CD14-positive monocyte (primary cell): Measurements from ENCODE around the gene CCR6. TPM values are rescaled to one million over a fixed set of nuclear protein-coding genes. Genes with fewer than 3 reads are reported as not detected.

Source experiments
- DNase-seq, 3 donors: peaks; one replicate each; pipeline ENCODE4 v3.0.0-alpha.2; 2011 to 2022
- H2AFZ ChIP-seq: 2 replicates; pipeline ENCODE4 v1.6.0; 2012; ENCODE audit warnings: mild to moderate bottlenecking, low read depth, low read length, inconsistent platforms; ENCODE audit not compliant: insufficient read depth, poor library complexity, severe bottlenecking
- H3K27ac ChIP-seq, 2 donors: 1 replicate in 1 of 2; 2 replicates in 1 of 2; pipeline ENCODE4 v1.5.1; 2012 to 2013; ENCODE audit warnings: low read length in 2 of 2, control low read depth in 1 of 2, inconsistent platforms in 1 of 2, low read depth in 1 of 2, mild to moderate bottlenecking in 1 of 2
- H3K27me3 ChIP-seq, 2 donors: one replicate each; pipeline versions ENCODE4 v1.6.0 to v1.6.1; 2011 to 2013; ENCODE audit warnings: low read length in 2 of 2; ENCODE audit not compliant: control insufficient read depth in 2 of 2, insufficient read depth in 2 of 2
- H3K36me3 ChIP-seq, 2 donors: replicated peaks in 1 of 2; 1 replicate in 1 of 2; 2 replicates in 1 of 2; pipeline versions ENCODE4 v1.5.1 to v1.6.1; 2012 to 2013; ENCODE audit warnings: low read length in 2 of 2, control low read depth in 1 of 2, inconsistent platforms in 1 of 2, mild to moderate bottlenecking in 1 of 2; ENCODE audit not compliant: insufficient read depth in 2 of 2, control insufficient read depth in 1 of 2
- H3K4me1 ChIP-seq, 2 donors: 1 replicate in 1 of 2; 2 replicates in 1 of 2; pipeline versions ENCODE4 v1.5.1 to v1.6.1; 2012 to 2013; ENCODE audit warnings: low read length in 2 of 2, control low read depth in 1 of 2, inconsistent platforms in 1 of 2, mild to moderate bottlenecking in 1 of 2, moderate library complexity in 1 of 2; ENCODE audit not compliant: insufficient read depth in 2 of 2, control insufficient read depth in 1 of 2
- H3K4me2 ChIP-seq: replicated peaks from 2 replicates; pipeline ENCODE3; 2012; ENCODE audit warnings: low read length, moderate library complexity, mild to moderate bottlenecking; ENCODE audit not compliant: poor library complexity, severe bottlenecking; ENCODE audit errors: extremely low read depth
- H3K4me3 ChIP-seq, 3 experiments: fragments of 200-600 bp in 1 of 3; sonication (generic) in 1 of 3; replicated peaks in 1 of 3; 1 replicate in 2 of 3; 2 replicates in 1 of 3; pipeline ENCODE4 v1.5.1; 2011 to 2013; ENCODE audit warnings: low read length in 3 of 3, mild to moderate bottlenecking in 3 of 3, control low read depth in 2 of 3, low read depth in 2 of 3, inconsistent platforms in 1 of 3, moderate library complexity in 1 of 3
- H3K79me2 ChIP-seq: 2 replicates; pipeline ENCODE4 v1.6.0; 2012; ENCODE audit warnings: mild to moderate bottlenecking, control low read depth, inconsistent platforms, low read length, moderate library complexity; ENCODE audit not compliant: insufficient read depth
- H3K9ac ChIP-seq: 2 replicates; pipeline ENCODE4 v1.6.0; 2017; ENCODE audit warnings: low read length, mild to moderate bottlenecking; ENCODE audit not compliant: insufficient read depth, poor library complexity, severe bottlenecking
- H3K9me3 ChIP-seq, 2 donors: replicated peaks in 1 of 2; 1 replicate in 1 of 2; 2 replicates in 1 of 2; pipeline versions ENCODE4 v1.5.1 to v1.6.1; 2012 to 2013; ENCODE audit warnings: low read length in 2 of 2, control low read depth in 1 of 2; ENCODE audit not compliant: control insufficient read depth in 1 of 2, insufficient read depth in 1 of 2
- H4K20me1 ChIP-seq: 2 replicates; pipeline ENCODE4 v1.6.0; 2012; ENCODE audit warnings: mild to moderate bottlenecking, low read length, control low read depth, moderate library complexity; ENCODE audit not compliant: insufficient read depth
- H3K27ac Mint-ChIP-seq, 7 donors: one replicate each; pipeline ENCODE4 v1.8.0; 2020; ENCODE audit warnings: mild to moderate bottlenecking in 7 of 7, mixed read lengths in 7 of 7, moderate library complexity in 6 of 7, inconsistent platforms in 2 of 7
- H3K27me3 Mint-ChIP-seq, 3 donors: one replicate each; pipeline ENCODE4 v1.8.0; 2021 to 2022; ENCODE audit warnings: low read depth in 3 of 3, mild to moderate bottlenecking in 3 of 3, mixed read lengths in 3 of 3, moderate library complexity in 3 of 3, inconsistent platforms in 1 of 3
- H3K36me3 Mint-ChIP-seq, 2 donors: one replicate each; pipeline ENCODE4 v1.8.0; 2020; ENCODE audit warnings: mixed read lengths in 2 of 2, inconsistent platforms in 1 of 2, mild to moderate bottlenecking in 1 of 2
- H3K4me1 Mint-ChIP-seq: one replicate; pipeline ENCODE4 v1.8.0; 2020; ENCODE audit warnings: mild to moderate bottlenecking, mixed read lengths
- H3K4me3 Mint-ChIP-seq, 2 donors: one replicate each; pipeline ENCODE4 v1.8.0; 2020; ENCODE audit warnings: mild to moderate bottlenecking in 2 of 2, mixed read lengths in 2 of 2, moderate library complexity in 1 of 2
- H3K9me3 Mint-ChIP-seq, 7 donors: one replicate each; pipeline ENCODE4 v1.8.0; 2020 to 2022; ENCODE audit warnings: mixed read lengths in 7 of 7, mild to moderate bottlenecking in 6 of 7, moderate library complexity in 6 of 7, inconsistent platforms in 2 of 7
- CTCF ChIP-seq: fragments of 200-600 bp; IDR thresholded peaks from one replicate; pipeline ENCODE4 v1.8.0; 2022; ENCODE audit warnings: antibody characterized with exemption, mild to moderate bottlenecking
- WGBS: methylation state at CpG from one replicate; pipeline ENCODE4 v1.1.5; 2013; ENCODE audit warnings: missing lambda C conversion rate; ENCODE audit not compliant: insufficient coverage; 5-methylcytosine and 5-hydroxymethylcytosine counted together
- intact Hi-C, 2 donors: fragments of 100-400 bp; cut with micrococcal nuclease; formaldehyde crosslinking; loops; one replicate each; pipeline versions ENCODE4 v1.15.0 to v1.15.1; 2023
- polyA plus RNA-seq, 3 donors: library from polyadenylated mRNA; depleted of rRNA in 1 of 3; unstranded in 2 of 3; stranded (reverse) in 1 of 3; fragments of 300-500 nt in 2 of 3; fragments of >200 nt in 1 of 3; fragmentation: Illumina TruSeq in 2 of 3; gene quantifications; 1 replicate in 2 of 3; 2 replicates in 1 of 3; pipeline ENCODE4 v1.2.3, GENCODE V29; 2012 to 2021

The CCR6 gene
- polyA plus RNA-seq, 3 donors = 0.07 to 0.43 TPM; not detected in 1

- Histone ChIP-seq H3K79me2 (no peaks in the 10 kb centered on the region), H3K4me3 (no peak overlapping the region), H2AFZ (no peak overlapping the region), H3K4me1 (peaks cover 4% of the 10 kb centered on the region in 2 donors), H3K36me3 (no peaks in the 10 kb centered on the region), H3K27ac (no peak overlapping the region), H3K9me3 (peaks cover 0 to 6% of the 10 kb centered on the region in 2 donors), H4K20me1 (no peaks in the 10 kb centered on the region), H3K4me2 (no peak overlapping the region), H3K27me3 (no peaks in the 10 kb centered on the region), H3K9ac (no peak overlapping the region)
- intact Hi-C loops = no loop called here
- no peak for DNase-seq
- Mint-ChIP-seq H3K27ac (peak overlapping the region in 2 of 7 donors; percentile 28 to 80), H3K27me3 (peaks cover 0 to 6% (median 5%) of the 10 kb centered on the region in 3 donors), H3K9me3 (peaks cover 0 to 5% (median 4%) of the 10 kb centered on the region in 7 donors), H3K36me3 (no peaks in the 10 kb centered on the region), H3K4me3 (no peak overlapping the region), H3K4me1 (peaks cover 3% of the 10 kb centered on the region)
- 88% methylated on average over 5 of the region's 6 CpGs for WGBS
- no peak for TF ChIP-seq CTCF
Observed at GRCh38 chr6:167129159-167129558, 6.3 kb downstream of the CCR6 start.

GRCh38 chr6:167129562-167129961, 6.7 kb downstream of the CCR6 start:
- Mint-ChIP-seq H3K27ac (peak overlapping the region in 2 of 7 donors; percentile 16 to 28), H3K4me3 (no peak overlapping the region), H3K4me1 (peaks cover 3% of the 10 kb centered on the region), H3K27me3 (peaks cover 0 to 6% (median 5%) of the 10 kb centered on the region in 3 donors), H3K36me3 (no peaks in the 10 kb centered on the region), H3K9me3 (peaks cover 0 to 5% (median 4%) of the 10 kb centered on the region in 7 donors)
- Histone ChIP-seq H3K79me2 (no peaks in the 10 kb centered on the region), H3K36me3 (no peaks in the 10 kb centered on the region), H3K27me3 (no peaks in the 10 kb centered on the region), H3K4me3 (no peak overlapping the region), H4K20me1 (no peaks in the 10 kb centered on the region), H2AFZ (no peak overlapping the region), H3K9me3 (peaks cover 0 to 6% of the 10 kb centered on the region in 2 donors), H3K27ac (no peak overlapping the region), H3K4me1 (peaks cover 4% of the 10 kb centered on the region in 2 donors), H3K9ac (no peak overlapping the region), H3K4me2 (no peak overlapping the region)
- intact Hi-C loops = no loop called here
- WGBS = 95% methylated on average over 3 of the region's 4 CpGs
- TF ChIP-seq CTCF = no peak
- no peak for DNase-seq
